GM19035 (cell line): ENCODE measurements around the gene PLAAT1.

Source experiments
- ATAC-seq: cut with Tn5 transposase; IDR thresholded peaks from one replicate; pipeline ENCODE4 v1.9.1; 2021; ENCODE audit not compliant: unreplicated experiment

PLAAT1 gene

GRCh38 chr3:193240850-193241706, at the start of gene PLAAT1:
Gene PLAAT1, plus strand, starts transcription at chr3:193241222. Its CDS starts 14,429 bp downstream, at chr3:193255651.
- peak; percentile 71 for ATAC-seq

GRCh38 chr3:193194371-193194770, 46.7 kb upstream of the PLAAT1 start:
- ATAC-seq = no peak

- ATAC-seq = no peak
Observed at GRCh38 chr3:193196746-193197145, 44.3 kb upstream of the PLAAT1 start.

- ATAC-seq = no peak
Observed at GRCh38 chr3:193207290-193208273, 33.4 kb upstream of the PLAAT1 start.

GRCh38 chr3:193210618-193211017, 30.4 kb upstream of the PLAAT1 start:
- no peak for ATAC-seq

GRCh38 chr3:193211173-193211572, 29.8 kb upstream of the PLAAT1 start:
- no peak for ATAC-seq

- ATAC-seq = no peak
Observed at GRCh38 chr3:193211984-193212383, 29.0 kb upstream of the PLAAT1 start.

GRCh38 chr3:193212844-193213243, 28.2 kb upstream of the PLAAT1 start:
- ATAC-seq = no peak

GRCh38 chr3:193214445-193214844, 26.6 kb upstream of the PLAAT1 start:
- ATAC-seq = no peak

- no peak for ATAC-seq
Observed at GRCh38 chr3:193225302-193226125, 15.5 kb upstream of the PLAAT1 start.

GRCh38 chr3:193228206-193228605, 12.8 kb upstream of the PLAAT1 start:
- no peak for ATAC-seq

- no peak for ATAC-seq
Observed at GRCh38 chr3:193229851-193230420, 11.1 kb upstream of the PLAAT1 start.

- no peak for ATAC-seq
Observed at GRCh38 chr3:193230610-193231009, 10.4 kb upstream of the PLAAT1 start.

GRCh38 chr3:193231201-193231600, 9.8 kb upstream of the PLAAT1 start:
- ATAC-seq = no peak

GRCh38 chr3:193236599-193236998, 4.4 kb upstream of the PLAAT1 start:
- ATAC-seq = no peak

GRCh38 chr3:193237030-193237429, 4.0 kb upstream of the PLAAT1 start:
- no peak for ATAC-seq

GRCh38 chr3:193240436-193240849, 579 bp upstream of the PLAAT1 start:
- ATAC-seq = peak; percentile 22

- no peak for ATAC-seq
Observed at GRCh38 chr3:193241716-193242115, 694 bp downstream of the PLAAT1 start.

GRCh38 chr3:193243571-193243970, 2.5 kb downstream of the PLAAT1 start:
- ATAC-seq = no peak

GRCh38 chr3:193248848-193249468, 7.9 kb downstream of the PLAAT1 start:
- no peak for ATAC-seq
